Endothelial cell of umbilical vein (primary cell): Measurements from ENCODE around the gene CCDC57. TPM values are rescaled to one million over a fixed set of nuclear protein-coding genes. Genes with fewer than 3 reads are reported as not detected.
"Not testable (repeated sequence)": the region's sequence is repeated elsewhere in the genome, so short reads cannot be mapped to it uniquely, and the experiment has no call there.

Experiments used
- BruUV-seq: library from RNA; stranded (reverse); fragments of 400-500 nt; replicated peaks from 2 replicates; lab custom pipeline; 2021; lab: Mats Ljungman, UMichigan
- CTCF ChIA-PET: fragments of 300-600, 350-600 bp; sonication (Branson Sonifier 250); formaldehyde crosslinking; loops from one replicate; lab custom pipeline; 2021; ENCODE audit warnings: antibody characterized with exemption, inconsistent platforms; lab: Charles Lee
- POLR2A ChIA-PET: fragments of 300-600, 350-600 bp; sonication (Branson Sonifier 250); formaldehyde crosslinking; loops from one replicate; lab custom pipeline; 2021; ENCODE audit warnings: antibody characterized with exemption, inconsistent platforms; lab: Charles Lee
- DNase-seq: peaks from one replicate; pipeline ENCODE4 v3.0.0-alpha.2; 2011; ENCODE audit warnings: low read depth, low spot score
- FAIRE-seq: peaks from 2 replicates; lab custom pipeline; 2011; peaks lifted over from hg19 to GRCh38; lab: Jason Lieb, UNC
- H2AFZ ChIP-seq: 2 replicates; pipeline ENCODE4 v1.6.0; 2012; ENCODE audit warnings: low read depth, low read length, control low read depth, inconsistent platforms
- H3K27ac ChIP-seq: 2 replicates; pipeline ENCODE4 v1.5.1; 2011; ENCODE audit warnings: low read depth, mild to moderate bottlenecking, control low read depth, low read length, moderate library complexity; ENCODE audit not compliant: insufficient read depth
- H3K27me3 ChIP-seq, 2 experiments: 2 replicates each; pipeline versions ENCODE4 v1.6.0 to v1.6.1; 2011; ENCODE audit warnings: low read length in 2 of 2, mixed read lengths in 1 of 2; ENCODE audit not compliant: control insufficient read depth in 2 of 2, insufficient read depth in 2 of 2
- H3K36me3 ChIP-seq, 2 experiments: 2 replicates in 1 of 2; 3 replicates in 1 of 2; pipeline ENCODE4 v1.5.1; 2011; ENCODE audit warnings: low read length in 2 of 2, mild to moderate bottlenecking in 1 of 2, moderate library complexity in 1 of 2; ENCODE audit not compliant: control insufficient read depth in 2 of 2, insufficient read depth in 2 of 2; ENCODE audit errors: extremely low read depth in 1 of 2
- H3K4me1 ChIP-seq: 3 replicates; pipeline ENCODE4 v1.5.1; 2011; ENCODE audit warnings: mild to moderate bottlenecking, low read length; ENCODE audit not compliant: control insufficient read depth, insufficient read depth; ENCODE audit errors: extremely low read depth
- H3K4me2 ChIP-seq: 2 replicates; pipeline ENCODE4 v1.6.1; 2011; ENCODE audit warnings: low read length, control low read depth, mixed read lengths; ENCODE audit not compliant: insufficient read depth
- H3K4me3 ChIP-seq, 3 experiments: fragments of 200-600 bp in 1 of 3; sonication (generic), shearing (Covaris generic) in 1 of 3; replicated peaks in 1 of 3; 2 replicates each; pipeline ENCODE4 v1.5.1; 2011 to 2016; ENCODE audit warnings: control low read depth in 3 of 3, low read length in 3 of 3, mild to moderate bottlenecking in 2 of 3, inconsistent platforms in 1 of 3, low read depth in 1 of 3, moderate library complexity in 1 of 3; ENCODE audit not compliant: insufficient read depth in 1 of 3
- H3K79me2 ChIP-seq: 2 replicates; pipeline ENCODE4 v1.6.0; 2012; ENCODE audit warnings: low read length, inconsistent platforms; ENCODE audit not compliant: control insufficient read depth, insufficient read depth
- H3K9ac ChIP-seq: replicated peaks from 2 replicates; pipeline ENCODE3; 2011; ENCODE audit warnings: low read length, control low read depth; ENCODE audit not compliant: insufficient read depth; ENCODE audit errors: extremely low read depth
- H3K9me1 ChIP-seq: replicated peaks from 3 replicates; pipeline ENCODE4 v1.6.0; 2011; ENCODE audit warnings: mild to moderate bottlenecking, low read length; ENCODE audit not compliant: control insufficient read depth, insufficient read depth; ENCODE audit errors: extremely low read depth
- H3K9me3 ChIP-seq: replicated peaks from 2 replicates; pipeline ENCODE4 v1.5.1; 2012; ENCODE audit warnings: low read length, inconsistent platforms; ENCODE audit not compliant: control insufficient read depth, insufficient read depth
- H4K20me1 ChIP-seq: replicated peaks from 2 replicates; pipeline ENCODE3; 2011; ENCODE audit warnings: mild to moderate bottlenecking, low read length; ENCODE audit not compliant: control insufficient read depth, insufficient read depth; ENCODE audit errors: extremely low read depth
- EZH2 ChIP-seq: IDR thresholded peaks from 2 replicates; pipeline ENCODE4 v1.6.1; 2012; ENCODE audit warnings: borderline replicate concordance, low read depth, mild to moderate bottlenecking, moderate library complexity, low read length, inconsistent platforms; ENCODE audit not compliant: severe bottlenecking
- FOS ChIP-seq: IDR thresholded peaks from 2 replicates; pipeline ENCODE4 v1.6.1; 2011; ENCODE audit warnings: mild to moderate bottlenecking, low read length, moderate library complexity, borderline replicate concordance; ENCODE audit not compliant: insufficient read depth
- GATA2 ChIP-seq: IDR thresholded peaks from 2 replicates; pipeline ENCODE4 v1.7.0; 2011; ENCODE audit warnings: low read depth, mild to moderate bottlenecking, moderate library complexity, mixed read lengths, low read length; ENCODE audit not compliant: insufficient read length, insufficient read depth
- JUN ChIP-seq: IDR thresholded peaks from 2 replicates; pipeline ENCODE4 v1.6.1; 2011; ENCODE audit warnings: borderline replicate concordance, low read depth; ENCODE audit not compliant: insufficient read length, insufficient read depth
- MYC ChIP-seq: IDR thresholded peaks from one replicate; pipeline ENCODE4 v1.6.1; 2011; ENCODE audit warnings: mild to moderate bottlenecking, low read depth, low read length
- POLR2A ChIP-seq: IDR thresholded peaks from 2 replicates; pipeline ENCODE4 v1.6.1; 2012; ENCODE audit warnings: low read depth, mild to moderate bottlenecking, control low read depth, low read length
- POLR2AphosphoS5 ChIP-seq: IDR thresholded peaks from 2 replicates; pipeline ENCODE4 v1.6.1; 2012; ENCODE audit warnings: low read depth, mild to moderate bottlenecking, control low read depth, low read length, moderate library complexity; ENCODE audit not compliant: insufficient read depth
- dilution Hi-C: fragments of 300-500 bp; cut with MboI; formaldehyde crosslinking; loops from one replicate; pipeline ENCODE4 v1.15.0; 2019; ENCODE audit warnings: low sequenced_read_pairs; ENCODE audit not compliant: extremely low pct_ligation_motif_present
- intact Hi-C: fragments of 100-400 bp; cut with micrococcal nuclease; formaldehyde crosslinking; loops from one replicate; pipeline ENCODE4 v1.10.0; 2022
- polyA plus RNA-seq, 4 experiments: library from polyadenylated mRNA; depleted of rRNA in 3 of 4; stranded (reverse) in 3 of 4; unstranded in 1 of 4; fragments of >200 nt; gene quantifications; 2 replicates each; pipeline versions ENCODE4 v1.2.1 to v1.2.3, GENCODE V29; 2011 to 2012; ENCODE audit warnings: missing spikeins in 1 of 4
- total RNA-seq: library from RNA; stranded (reverse); gene quantifications from 2 replicates; pipeline ENCODE4 v1.2.3, GENCODE V29; 2021
- TF ChIP-seq, protein P1 (sequence below), 2 donors: IDR thresholded peaks; 1 replicate in 1 of 2; 2 replicates in 1 of 2; pipeline ENCODE4 v1.5.1; 2011; ENCODE audit warnings: low read length in 2 of 2, mild to moderate bottlenecking in 2 of 2, moderate library complexity in 2 of 2, control low read depth in 1 of 2, inconsistent platforms in 1 of 2, low read depth in 1 of 2; ENCODE audit not compliant: insufficient read depth in 1 of 2; ENCODE audit errors: extremely low read depth in 1 of 2
- TF ChIP-seq, protein P2 (sequence below): IDR thresholded peaks from 2 replicates; pipeline ENCODE4 v1.6.1; 2011; ENCODE audit not compliant: insufficient read depth, insufficient read length

The CCDC57 gene
- total and polyA plus RNA-seq, 2 donors (not counting 3 experiments of a cell fraction or from before 2014, with no cell fraction given), result 18.6 to 31.6 TPM

DNA sequence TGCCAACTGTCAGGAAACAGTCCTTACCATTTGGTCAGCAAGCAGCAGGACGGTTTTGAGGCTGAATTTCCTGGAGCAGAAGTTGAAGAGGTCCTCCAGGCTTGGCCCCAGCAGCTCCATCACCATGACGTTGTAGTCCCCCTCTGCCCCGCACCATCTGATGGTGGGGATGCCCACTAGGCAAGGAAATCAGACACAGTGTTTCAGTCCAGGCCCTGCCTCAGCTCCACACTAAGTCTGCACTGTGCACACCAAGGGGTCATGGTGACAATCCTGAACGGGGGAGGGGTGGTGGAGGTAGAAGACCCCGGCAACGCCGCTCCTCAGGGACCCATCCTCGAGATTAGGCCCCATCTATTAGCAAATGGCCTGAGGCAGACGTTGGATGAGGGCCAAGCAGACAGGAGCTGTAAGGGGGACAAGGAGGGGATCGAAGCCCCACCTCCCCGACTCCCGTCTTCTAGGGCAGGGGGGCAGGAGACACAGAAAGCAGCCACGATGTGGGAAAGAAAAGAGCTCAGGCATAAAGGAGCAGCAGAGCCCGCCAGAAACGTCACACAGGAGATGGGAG, 42.8 kb upstream of the CCDC57 start:
- Histone ChIP-seq H3K4me2 (no peak overlapping the region), H3K9ac (no peak overlapping the region), H3K4me3 (no peak overlapping the region), H2AFZ (no peak overlapping the region), H3K36me3 (peaks cover 40 to 54% of the 10 kb centered on the region in 2 experiments), H3K4me1 (no peaks in the 10 kb centered on the region), H3K9me3 (no peaks in the 10 kb centered on the region), H3K27me3 (no peaks in the 10 kb centered on the region), H3K79me2 (peaks cover 74% of the 10 kb centered on the region), H3K27ac (no peak overlapping the region), H4K20me1 (no peaks in the 10 kb centered on the region), H3K9me1 (no peaks in the 10 kb centered on the region)
- CTCF ChIA-PET, result interaction anchor here (1.0 kb wide), 1 partner anchor 42 kb away, joined by 4 read pairs; no protein-coding TSS in a partner anchor
- dilution Hi-C loops, result no loop called here
- FAIRE-seq (no peak), DNase-seq (no peak)
- POLR2A ChIA-PET, result interaction anchor here (0.7 kb wide), 1 partner anchor 30 kb away, joined by 3 read pairs; no protein-coding TSS in a partner anchor
- BruUV-seq, result no TSS peak
- intact Hi-C loops, result no loop called here
- no peak for TF ChIP-seq MYC
- no peak for TF ChIP-seq GATA2
- no peak for TF ChIP-seq FOS
- TF ChIP-seq POLR2A, result no peak
- TF ChIP-seq, protein P1, sequence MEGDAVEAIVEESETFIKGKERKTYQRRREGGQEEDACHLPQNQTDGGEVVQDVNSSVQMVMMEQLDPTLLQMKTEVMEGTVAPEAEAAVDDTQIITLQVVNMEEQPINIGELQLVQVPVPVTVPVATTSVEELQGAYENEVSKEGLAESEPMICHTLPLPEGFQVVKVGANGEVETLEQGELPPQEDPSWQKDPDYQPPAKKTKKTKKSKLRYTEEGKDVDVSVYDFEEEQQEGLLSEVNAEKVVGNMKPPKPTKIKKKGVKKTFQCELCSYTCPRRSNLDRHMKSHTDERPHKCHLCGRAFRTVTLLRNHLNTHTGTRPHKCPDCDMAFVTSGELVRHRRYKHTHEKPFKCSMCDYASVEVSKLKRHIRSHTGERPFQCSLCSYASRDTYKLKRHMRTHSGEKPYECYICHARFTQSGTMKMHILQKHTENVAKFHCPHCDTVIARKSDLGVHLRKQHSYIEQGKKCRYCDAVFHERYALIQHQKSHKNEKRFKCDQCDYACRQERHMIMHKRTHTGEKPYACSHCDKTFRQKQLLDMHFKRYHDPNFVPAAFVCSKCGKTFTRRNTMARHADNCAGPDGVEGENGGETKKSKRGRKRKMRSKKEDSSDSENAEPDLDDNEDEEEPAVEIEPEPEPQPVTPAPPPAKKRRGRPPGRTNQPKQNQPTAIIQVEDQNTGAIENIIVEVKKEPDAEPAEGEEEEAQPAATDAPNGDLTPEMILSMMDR (IDR thresholded peaks at IDR 0.05; ENCODE audit: extremely low read depth in 1 of 2, insufficient read depth in 1 of 2, low read depth in 1 of 2, low read length in 2 of 2), result no peak
- no peak for TF ChIP-seq JUN
- TF ChIP-seq, protein P2, sequence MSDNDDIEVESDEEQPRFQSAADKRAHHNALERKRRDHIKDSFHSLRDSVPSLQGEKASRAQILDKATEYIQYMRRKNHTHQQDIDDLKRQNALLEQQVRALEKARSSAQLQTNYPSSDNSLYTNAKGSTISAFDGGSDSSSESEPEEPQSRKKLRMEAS, result no peak
- no peak for TF ChIP-seq POLR2AphosphoS5
- no peak for TF ChIP-seq EZH2

DNA sequence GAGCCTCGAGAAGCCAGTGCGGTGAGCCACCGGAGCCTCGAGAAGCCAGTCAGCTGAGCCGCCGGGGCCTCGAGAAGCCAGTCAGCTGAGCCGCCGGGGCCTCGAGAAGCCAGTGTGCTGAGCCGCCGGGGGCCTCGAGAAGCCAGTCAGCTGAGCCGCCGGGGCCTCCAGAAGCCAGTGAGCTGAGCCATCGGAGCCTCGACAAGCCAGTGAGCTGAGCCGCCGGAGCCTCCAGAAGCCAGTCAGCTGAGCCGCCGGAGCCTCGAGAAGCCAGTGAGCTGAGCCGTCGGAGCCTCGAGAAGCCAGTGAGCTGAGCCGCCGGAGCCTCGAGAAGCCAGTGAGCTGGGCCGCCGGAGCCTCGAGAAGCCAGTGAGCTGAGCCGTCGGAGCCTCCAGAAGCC, 42.1 kb upstream of the CCDC57 start:
- H2AFZ ChIP-seq, H3K27me3 ChIP-seq, dilution Hi-C loops, DNase-seq, H3K9ac ChIP-seq, BruUV-seq, H3K9me1 ChIP-seq, H3K4me3 ChIP-seq, FAIRE-seq, H3K9me3 ChIP-seq, H4K20me1 ChIP-seq, H3K27ac ChIP-seq, H3K4me2 ChIP-seq, intact Hi-C loops, H3K4me1 ChIP-seq: not testable (repeated sequence)
- CTCF ChIA-PET, result interaction anchor here (0.9 to 1.2 kb wide), 3 partner anchors 10 to 224 kb away, joined by 3 to 4 read pairs (median 4); no protein-coding TSS in a partner anchor
- H3K79me2 ChIP-seq, result peaks cover 71% of the 10 kb centered on the region
- H3K36me3 ChIP-seq, result peaks cover 40 to 58% of the 10 kb centered on the region in 2 experiments
- POLR2A ChIA-PET, result interaction anchor here (0.6 to 0.7 kb wide), 3 partner anchors 12 to 384 kb away, joined by 3 to 8 read pairs (median 3); no protein-coding TSS in a partner anchor
